COLO668 (cell line): ENCODE measurements around the gene CLEC2A.

Experiments used
- DNase-seq: peaks from one replicate; lab custom pipeline; 2025; ENCODE audit not compliant: unreplicated experiment; lab: John Stamatoyannopoulos, UW

CLEC2A gene

DNA sequence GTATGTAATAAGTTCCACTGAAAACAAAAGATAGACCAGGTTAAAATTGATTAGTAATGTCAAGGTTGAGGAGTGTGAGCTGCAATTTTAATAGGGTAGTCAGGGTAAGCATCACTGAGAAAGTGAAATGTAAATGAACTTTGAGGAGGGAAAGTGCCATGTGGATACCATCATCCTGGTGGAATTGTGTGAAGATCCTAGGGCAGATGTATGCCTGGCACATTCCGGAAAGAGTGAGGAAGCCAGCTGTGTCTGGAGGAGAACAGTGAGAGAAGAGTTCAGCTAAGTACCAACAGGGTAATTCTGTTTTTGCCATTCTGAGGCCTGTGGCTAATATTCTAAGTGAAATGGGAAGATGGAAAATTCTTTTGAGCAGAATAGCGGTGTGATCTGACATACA is 2.9 kb upstream of the CLEC2A start:
- no peak for DNase-seq

DNA sequence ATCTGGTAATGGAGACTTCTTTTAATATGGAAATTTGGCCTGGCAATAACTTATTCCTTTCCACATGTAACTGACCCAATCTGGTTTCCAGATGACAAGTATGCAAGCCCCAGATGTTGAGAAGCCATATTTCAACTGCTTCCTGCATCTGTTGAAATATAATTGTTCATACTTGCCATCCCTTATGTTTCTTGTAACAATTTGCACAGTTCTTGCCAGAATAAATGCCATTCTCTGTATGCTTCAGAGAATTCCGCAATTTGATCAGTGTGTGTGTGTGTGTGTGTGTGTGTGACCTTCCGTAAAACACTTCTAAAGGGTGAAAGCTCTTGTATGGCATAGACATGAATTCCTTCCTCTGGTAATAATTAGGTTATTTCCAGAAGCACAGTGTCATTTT is 1.8 kb upstream of the CLEC2A start:
- no peak for DNase-seq

DNA sequence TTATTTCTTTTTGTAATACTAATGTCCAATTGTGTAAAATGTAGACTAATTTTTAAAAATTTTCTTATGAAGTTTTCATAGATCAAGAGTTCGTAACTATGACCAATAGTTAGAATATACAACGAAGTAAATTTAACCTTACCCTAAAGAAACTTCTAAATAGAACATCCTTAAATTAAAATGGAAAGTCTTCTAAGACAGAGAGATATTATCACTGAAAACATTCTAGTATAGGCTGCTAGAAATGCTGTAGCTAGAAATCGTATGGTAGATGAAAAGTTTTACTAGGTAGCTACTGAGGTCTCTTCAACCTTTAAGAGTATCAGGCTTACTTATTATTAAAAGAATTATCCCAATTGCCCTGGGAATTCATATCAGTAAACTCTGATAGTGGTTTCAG is 925 bp downstream of the CLEC2A start:
- no peak for DNase-seq

DNA sequence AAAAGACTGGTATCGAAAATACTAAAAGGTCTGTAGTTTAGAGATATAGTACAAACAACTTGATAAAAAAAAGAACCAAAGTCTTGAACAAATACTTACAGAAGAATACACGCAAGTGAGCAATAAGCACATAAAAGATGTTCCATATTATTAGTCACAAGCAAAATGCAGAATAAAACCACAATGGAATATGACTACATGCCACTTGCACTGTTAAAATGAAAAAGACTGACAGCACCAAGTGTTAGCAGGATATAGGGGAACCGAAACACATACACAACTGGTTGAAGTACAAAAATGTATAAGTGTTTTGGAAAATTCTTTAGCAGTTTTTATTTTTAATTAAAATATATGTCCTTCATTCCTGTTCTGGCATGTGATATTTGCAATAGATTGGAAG is 3.6 kb downstream of the CLEC2A start:
- no peak for DNase-seq

DNA sequence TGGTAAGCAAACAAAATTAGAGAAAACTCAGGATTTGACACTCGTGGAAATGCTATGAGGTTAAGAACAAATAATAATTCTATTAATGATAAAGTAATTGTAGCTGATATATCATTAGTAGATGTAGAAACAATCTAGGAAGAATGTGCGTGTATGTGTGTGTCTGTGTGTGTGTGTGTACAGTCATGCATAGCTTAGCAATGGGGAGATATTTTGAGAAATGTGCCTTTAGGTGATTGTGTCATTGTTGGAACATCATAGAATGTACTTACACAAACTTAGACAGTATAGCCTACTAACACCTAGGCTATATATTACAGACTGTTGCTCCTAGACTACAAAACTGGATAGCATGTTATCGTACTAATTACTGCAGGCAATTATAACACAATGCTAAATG is 5.3 kb downstream of the CLEC2A start:
- DNase-seq, result no peak

DNA sequence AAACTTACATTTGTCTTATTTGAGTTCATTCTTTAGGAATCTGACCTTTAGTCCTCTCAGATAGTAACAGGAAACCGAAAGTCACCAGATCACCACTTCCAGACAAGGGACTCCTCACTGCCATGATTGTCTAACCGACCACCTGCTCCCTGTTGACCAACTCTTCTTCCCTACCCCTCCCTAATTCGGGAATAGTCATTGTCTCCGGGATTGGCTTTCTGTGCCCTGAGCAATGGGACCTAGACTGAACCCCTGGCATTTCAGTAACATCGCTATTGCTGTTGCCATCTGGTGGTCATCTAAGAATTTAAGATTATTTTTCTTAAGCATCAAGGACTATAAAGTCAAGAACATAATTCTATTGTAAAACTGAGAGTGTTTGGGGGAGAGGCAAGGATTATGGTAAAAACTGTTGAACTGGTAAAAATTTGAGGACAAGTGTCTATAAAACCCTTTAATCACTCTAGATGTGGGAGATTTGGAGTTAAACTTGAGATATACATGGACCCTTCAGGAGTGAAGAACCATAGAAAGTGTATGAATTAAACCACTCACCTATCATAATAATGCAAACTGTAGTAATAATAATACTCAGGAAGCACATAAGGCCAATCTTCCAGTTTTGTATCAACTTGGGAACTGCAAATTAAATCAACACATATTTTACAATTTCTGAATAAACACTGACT is 6.3 kb downstream of the CLEC2A start:
- DNase-seq, result no peak

DNA sequence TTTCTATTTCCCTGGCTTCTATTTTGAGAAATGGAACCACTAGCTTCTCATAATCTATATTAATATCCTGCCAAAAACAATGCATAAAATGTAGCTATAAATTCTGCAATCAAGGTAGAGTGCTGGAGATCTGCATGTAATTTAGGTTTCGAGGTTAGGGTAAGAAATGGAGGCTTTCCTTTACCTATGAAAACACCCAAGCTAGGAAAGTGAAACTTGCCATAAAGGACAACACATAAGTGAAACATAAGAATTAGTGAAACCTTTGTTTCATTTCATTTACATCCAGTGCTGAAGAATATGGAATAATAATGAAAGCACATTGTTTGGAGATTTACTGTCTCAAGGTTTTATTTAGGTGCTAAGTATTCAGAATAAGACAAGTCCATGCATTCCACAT is 9.7 kb downstream of the CLEC2A start:
- no peak for DNase-seq

DNA sequence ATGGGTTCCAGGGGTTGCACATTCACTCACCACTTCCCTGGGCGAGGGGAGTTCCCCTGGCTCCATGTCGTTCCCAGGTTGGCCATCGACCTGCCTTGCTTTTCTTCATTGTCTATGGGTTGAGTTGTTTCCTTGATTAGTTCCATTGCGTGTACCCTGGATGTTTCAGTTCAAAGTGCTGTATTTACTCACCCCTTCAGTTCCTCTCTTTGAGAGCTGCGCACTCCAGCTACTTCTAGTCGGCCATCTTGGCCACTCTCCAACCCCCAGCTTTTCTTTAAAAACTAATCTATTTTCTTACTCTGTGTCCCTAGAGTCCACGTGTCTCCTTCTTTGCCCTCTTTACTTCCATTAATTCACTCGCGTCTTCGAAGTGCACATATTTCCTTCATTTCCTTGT is 11.7 kb downstream of the CLEC2A start:
- no peak for DNase-seq

DNA sequence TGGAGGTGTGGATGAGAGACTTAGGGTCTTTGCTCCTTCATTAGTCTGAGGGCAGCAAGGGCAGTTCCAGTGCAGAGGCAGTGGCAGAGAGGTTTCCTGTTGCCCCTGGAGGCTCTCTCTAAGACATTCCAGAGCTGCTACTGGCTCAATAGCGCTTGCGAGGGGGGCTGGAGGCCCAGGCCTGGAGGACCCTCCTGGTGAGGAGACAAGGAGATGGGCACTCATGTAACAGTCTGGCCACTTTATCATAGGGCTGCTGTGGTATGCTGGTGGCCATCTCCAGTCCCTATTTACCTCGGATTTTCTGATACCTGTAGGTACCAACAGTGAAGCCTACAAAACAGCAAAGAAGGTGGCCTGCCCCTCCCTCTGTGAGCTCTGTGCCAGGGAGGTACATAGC is 12.7 kb downstream of the CLEC2A start:
- no peak for DNase-seq

DNA sequence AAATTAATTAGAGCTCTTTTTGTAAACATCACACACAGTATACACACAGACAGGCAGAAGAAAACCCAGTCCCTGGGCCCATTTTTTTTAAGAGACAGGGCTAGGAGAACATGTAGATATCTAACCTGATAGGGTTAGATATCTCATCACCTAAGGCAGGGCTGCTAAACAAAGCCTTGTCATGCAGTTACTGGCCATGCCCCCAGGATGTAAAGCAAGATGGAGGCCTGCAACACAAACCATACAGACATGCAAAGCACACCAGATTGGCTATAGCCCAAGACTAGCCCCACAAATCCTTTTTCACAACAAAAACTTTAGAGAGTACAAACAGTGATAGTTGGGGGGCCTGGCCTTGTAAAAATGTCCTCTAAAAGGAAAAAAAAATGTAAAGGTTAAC is 20.5 kb downstream of the CLEC2A start:
- no peak for DNase-seq

DNA sequence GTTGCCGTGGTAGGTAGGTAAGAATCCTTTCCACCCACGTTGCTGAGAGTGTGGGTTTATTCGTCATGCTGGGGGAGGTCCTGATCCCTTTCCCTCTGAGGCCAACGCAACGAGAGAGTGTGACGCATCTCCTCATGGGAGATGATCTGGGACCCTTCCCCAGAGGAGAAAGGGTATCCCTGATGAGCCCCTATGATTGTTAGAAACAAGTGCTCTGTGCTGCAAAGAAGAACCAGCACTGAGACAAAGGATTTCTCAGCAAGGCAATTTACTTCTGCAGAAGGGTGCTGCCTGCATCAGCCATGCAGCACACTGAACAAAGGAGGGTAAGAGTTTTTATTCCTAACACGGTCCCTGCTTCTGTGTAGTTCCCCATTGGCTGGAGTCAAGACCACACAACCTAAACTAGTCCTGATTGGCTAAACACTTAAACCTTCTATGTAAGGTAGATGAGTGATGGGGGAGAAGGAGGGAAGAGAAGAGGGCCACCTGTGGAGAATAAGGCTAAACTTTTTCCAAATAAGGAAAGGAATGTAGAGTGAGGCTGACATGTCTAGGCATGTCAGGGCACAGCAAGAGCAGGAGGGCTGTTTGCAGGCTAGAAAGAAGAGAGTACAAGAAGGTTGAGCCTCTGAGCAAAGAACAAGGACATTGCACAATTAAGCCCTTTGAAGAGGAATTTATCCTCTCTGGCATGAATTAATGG is 21.3 kb downstream of the CLEC2A start:
- no peak for DNase-seq

DNA sequence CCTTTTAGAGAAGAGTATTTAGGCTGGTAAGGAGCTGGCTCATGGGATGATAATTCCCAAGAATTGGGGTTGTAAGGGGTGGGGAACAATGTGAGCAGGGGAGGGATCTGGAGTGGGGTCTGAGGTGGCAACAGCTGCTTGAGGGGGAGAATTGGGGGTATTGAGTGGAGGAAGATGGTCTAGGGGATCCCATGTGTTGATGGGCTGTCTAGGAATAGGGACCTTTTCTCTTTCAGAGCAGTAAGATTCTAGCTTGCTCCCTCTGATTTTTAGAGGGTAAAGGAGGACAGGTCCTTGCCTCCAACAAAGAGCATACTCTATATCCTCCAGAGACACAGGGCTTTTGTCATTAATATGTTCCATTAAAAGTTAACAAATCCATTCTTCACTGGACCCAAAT is 22.4 kb downstream of the CLEC2A start:
- no peak for DNase-seq

DNA sequence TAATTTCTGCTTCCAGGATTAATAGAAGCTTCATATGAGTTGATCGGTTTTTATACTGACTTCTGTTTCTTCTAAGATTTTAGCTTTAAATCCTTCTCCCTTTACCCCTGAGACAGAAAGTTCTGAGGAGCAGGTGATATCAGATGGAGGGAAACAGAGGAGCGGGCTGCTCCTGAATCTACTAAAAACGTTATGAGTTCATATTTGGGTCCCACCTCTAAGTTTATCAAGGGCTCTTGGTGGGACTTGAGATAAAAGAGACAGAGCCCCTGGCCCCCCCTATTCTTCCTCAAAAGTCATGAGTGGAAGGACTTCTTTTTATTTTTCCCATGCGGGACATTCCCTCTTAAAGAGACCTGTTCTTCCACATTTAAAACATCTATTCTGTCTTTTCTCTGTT is 23.8 kb downstream of the CLEC2A start:
- no peak for DNase-seq

DNA sequence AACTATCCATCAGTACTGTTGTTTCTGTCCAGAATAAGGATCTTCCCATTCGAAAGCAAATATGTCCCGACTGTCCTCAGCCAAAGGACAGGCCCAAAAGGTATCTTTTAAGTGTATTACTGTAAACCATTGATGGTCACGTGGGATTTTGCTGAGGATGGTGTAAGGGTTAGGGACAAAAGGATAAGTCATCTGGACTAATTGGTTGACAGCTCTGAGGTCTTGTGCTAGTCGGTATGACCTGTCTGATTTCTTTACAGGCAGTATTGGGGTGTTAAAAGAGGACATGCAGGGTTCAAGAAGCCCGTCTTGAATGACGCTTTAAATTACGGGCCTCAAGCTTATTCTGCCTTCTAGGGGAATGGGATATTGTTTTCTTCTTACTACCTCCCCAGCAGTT is 24.4 kb downstream of the CLEC2A start:
- DNase-seq, result no peak

DNA sequence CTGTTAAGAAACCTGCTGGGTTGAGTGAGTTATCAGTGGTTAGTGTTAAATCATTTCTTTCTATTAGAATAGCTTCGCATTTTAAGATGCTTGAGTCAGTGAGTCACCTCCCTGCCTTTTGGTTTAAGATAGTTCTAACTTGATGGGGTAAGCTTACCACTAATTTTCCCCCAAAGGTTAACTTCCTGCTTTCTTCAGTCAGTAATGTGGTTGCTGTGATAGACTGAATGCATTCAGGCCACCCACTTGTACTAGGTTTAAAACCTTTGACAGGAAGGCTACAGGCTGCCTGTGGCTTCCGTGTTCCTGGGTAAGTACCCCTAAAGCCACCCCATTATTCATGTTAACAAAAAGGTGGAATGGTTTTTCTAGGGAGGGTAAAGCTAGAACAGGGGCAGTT is 25.3 kb downstream of the CLEC2A start:
- no peak for DNase-seq

DNA sequence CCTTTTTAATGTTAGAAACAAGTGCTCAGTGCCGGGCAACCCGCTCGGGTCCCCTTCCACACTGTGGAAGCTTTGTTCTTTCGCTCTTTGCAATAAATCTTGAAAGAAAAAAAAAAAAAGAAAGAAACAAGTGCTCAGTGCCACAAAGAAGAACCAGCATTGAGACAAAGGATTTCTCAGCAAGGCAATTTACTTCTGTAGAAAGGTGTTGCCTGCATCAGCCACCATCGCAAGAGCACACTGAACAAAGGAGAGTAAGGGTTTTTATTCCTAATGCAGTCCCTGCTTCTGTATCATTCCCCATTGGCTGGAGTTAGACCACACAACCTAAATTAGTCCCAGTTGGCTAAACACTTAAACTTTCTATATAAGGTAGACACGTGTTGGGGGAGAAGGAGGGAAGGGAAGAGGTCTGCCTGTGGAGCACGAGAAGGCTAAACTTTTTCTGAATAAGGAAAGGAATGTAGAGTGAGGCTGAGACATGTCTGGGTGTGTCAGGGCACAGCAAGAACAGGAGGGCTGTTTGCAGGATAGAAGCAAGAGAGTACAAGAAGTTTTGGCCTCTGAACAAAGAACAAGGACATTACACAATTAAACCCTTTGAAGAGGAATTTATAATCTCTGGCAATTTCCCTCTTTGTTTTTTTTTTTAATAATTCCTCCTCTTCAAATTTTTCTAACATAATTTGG is 29.5 kb downstream of the CLEC2A start:
- no peak for DNase-seq

DNA sequence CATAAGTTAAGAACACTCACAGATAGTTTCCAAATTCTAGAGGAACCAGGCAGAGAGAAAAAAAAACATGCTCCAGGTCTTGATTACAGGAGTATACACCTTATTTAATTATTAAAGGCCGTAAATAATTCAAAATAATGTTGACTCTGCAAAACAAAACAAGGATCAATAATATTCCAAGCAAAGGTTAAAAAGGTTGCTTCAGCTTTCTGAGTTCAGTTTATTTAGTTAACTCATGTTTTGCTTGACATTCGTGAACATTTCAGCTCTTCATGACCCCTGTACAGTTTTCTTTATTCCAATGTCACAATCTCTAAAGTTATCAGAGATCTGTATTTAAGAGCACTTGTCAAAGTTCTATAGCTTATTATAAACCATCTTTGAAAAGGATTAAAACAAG is 31.2 kb downstream of the CLEC2A start:
- DNase-seq, result no peak

DNA sequence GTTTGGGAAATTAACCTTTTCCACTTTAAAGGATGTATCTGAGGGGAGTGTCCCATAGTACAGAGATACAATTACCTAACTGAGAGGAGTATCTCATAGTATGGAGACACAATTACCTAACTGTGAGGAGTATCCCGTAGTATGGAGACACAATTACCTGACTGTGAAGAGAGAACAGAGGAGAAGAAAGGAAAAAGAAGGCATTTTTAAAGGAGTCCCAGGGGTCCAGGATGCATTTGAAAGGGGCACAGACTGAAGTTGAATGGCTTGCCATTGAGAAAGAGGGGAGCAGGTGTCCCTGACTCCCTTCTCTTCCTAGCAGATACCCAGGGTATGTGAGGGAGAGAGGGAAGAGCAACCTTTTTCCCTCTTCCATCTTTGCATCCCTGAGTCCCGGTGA is 33.0 kb downstream of the CLEC2A start:
- no peak for DNase-seq

DNA sequence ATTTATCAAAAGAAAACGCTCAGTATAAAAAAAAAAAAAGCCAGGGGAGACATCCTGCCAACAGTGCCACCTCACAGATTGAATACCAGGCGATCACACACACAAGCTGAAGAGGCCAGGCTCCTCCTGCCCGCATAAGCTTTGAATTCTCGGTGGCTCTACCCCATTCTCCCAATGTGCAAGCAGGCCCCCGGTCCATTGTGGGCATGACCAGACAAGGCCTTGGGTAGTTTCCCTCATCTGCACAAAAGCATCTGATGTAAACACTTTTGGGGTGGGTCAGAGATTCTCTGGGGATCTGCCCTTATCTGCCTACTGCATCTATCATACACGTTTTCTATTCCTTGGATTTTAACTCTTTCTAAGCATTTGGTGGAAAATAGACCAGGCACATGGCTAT is 34.6 kb downstream of the CLEC2A start:
- DNase-seq, result no peak

DNA sequence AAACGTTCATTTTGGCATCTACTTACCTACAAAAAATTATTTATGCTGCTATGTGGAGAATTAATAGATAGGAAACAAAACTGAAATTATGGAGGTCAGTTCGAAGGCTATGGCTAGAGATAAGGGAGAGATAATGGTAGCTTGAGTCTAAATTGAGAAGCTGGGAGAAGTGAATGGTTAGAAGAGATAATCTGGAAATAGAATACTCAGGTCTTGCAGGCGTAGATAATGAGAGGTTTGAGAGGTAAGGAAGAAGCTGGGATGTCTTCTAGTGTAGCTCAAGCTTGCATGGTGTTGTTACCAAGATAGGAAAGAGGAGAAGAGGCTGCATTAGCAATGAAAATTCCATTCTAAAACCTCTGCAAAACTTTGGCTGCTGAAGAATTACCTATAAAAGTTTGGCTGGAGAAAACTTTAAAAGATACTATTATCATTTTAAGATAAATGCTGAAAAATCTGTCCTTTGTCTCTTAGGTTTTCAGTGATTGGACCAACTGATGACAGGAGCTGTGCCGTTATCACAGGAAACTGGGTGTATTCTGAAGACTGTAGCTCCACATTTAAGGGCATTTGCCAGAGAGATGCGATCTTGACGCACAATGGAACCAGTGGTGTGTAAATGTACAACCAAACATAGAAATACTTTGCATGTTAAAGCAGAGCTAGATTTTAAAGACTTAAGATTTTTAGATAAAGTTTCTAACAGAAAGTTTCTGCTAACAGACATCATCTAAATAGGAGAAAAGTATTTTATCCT is 36.8 kb downstream of the CLEC2A start:
- DNase-seq, result no peak

DNA sequence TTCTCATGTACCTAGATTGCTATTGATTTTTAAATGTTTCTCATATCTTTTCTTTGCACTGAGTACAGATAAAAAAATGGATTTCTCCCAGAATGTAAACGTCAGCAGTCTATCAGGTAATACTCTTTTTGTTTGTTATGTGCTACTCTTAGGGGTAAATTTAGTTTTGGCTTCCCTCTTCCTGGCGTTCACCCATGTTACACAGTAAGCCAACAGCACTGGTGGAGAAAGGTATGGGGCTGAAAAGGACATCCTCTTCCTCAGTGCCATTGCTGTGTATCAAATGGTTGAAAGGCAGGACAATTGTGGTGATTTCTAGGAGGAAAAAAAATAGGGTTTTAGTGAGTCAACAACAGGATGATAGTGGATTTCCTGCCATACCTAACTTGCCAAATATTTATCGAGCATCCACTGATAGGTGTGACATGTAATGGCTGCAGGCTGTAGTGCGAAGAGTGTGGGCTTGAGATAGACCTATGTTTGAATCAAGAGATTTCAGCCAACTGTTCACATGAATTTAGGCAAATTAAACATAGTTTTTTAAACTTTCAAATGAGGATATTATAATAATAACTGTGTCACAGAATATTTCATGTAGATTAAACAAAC is 43.4 kb downstream of the CLEC2A start:
- DNase-seq, result no peak
